ENCODE data around the gene DNA2. TPM values are rescaled to one million over a fixed set of nuclear protein-coding genes. Genes with fewer than 3 reads are reported as not detected.
A peak's percentile ranks its signal among the peaks of the same experiment; 100 is the strongest.

The DNA2 gene
- total RNA-seq, 1 experiment from 2014 or later = 43.4 TPM

DNA sequence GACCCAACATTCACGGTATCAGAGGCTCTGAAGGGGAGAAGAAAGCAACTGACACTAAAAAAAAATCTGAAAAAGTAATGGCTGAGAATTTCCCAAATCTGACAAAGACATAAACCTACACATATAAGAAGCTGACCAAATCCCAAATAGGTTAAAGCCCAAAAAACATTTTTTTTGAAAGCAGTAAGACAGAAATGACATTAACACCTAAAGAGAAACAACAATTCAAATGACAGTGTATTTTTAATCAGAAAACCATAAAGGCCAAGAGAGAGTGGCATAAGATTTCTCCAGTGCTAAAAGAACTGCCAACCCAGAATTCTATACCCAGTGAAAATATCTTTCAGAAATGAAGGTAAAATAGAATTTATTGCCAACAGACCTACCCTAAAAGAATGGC, 100.2 kb downstream of the DNA2 start:
- Mint-ChIP-seq H3K4me3 (no peak overlapping the region), H3K27ac (0 out of 7 replicates have a peak overlapping the region, but pooled peaks of 1 of the 3 experiments have one; percentile 36), H3K4me1 (no peaks in the 10 kb centered on the region), H3K27me3 (ENCODE audit: low read depth) (no peaks in the 10 kb centered on the region), H3K9me3 (peaks cover 15 to 19% of the 10 kb centered on the region in 2 experiments), H3K36me3 (ENCODE audit: insufficient read depth in 1 of 3, low read depth in 3 of 3) (peaks cover 38 to 65% (median 52%) of the 10 kb centered on the region in 3 experiments)
- no peaks in the 10 kb centered on the region for H3K23me2 ChIP-seq (ENCODE audit: insufficient read length, low read depth, low read length, poor library complexity, severe bottlenecking)
- no peaks in the 10 kb centered on the region for H3K79me2 ChIP-seq (ENCODE audit: insufficient read depth, low read length)
- H3K4me2 ChIP-seq (ENCODE audit: insufficient read depth, insufficient read length, low read length) = no peak overlapping the region
- no CpG with 5 or more reads among the region's 1 CpG for WGBS (ENCODE audit: extremely low coverage, insufficient read length, low lambda C conversion rate)
- H2BK15ac ChIP-seq (ENCODE audit: low read depth, low read length) = no peak overlapping the region
- no peak overlapping the region for H3K4ac ChIP-seq (ENCODE audit: low read depth, low read length)
- no peak for DNase-seq
- TF ChIP-seq, protein P1, sequence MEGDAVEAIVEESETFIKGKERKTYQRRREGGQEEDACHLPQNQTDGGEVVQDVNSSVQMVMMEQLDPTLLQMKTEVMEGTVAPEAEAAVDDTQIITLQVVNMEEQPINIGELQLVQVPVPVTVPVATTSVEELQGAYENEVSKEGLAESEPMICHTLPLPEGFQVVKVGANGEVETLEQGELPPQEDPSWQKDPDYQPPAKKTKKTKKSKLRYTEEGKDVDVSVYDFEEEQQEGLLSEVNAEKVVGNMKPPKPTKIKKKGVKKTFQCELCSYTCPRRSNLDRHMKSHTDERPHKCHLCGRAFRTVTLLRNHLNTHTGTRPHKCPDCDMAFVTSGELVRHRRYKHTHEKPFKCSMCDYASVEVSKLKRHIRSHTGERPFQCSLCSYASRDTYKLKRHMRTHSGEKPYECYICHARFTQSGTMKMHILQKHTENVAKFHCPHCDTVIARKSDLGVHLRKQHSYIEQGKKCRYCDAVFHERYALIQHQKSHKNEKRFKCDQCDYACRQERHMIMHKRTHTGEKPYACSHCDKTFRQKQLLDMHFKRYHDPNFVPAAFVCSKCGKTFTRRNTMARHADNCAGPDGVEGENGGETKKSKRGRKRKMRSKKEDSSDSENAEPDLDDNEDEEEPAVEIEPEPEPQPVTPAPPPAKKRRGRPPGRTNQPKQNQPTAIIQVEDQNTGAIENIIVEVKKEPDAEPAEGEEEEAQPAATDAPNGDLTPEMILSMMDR (conservative IDR thresholded peaks at IDR 0.05) = no peak
- H3K27ac ChIP-seq (ENCODE audit: insufficient read length, low read depth, low read length) = no peak overlapping the region
- no peaks in the 10 kb centered on the region for H3K4me1 ChIP-seq (ENCODE audit: insufficient read depth, low read length)
- no peak overlapping the region for H2BK5ac ChIP-seq (ENCODE audit: insufficient read length, low read length)
- H4K20me1 ChIP-seq (ENCODE audit: control insufficient read depth, insufficient read depth, insufficient read length) = no peaks in the 10 kb centered on the region
- no peak overlapping the region for H2BK20ac ChIP-seq (ENCODE audit: low read depth, low read length, poor library complexity, severe bottlenecking)
- H3K56ac ChIP-seq (ENCODE audit: insufficient read length, low read depth, low read length) = no peak overlapping the region
- H4K91ac ChIP-seq (ENCODE audit: insufficient read length, low read depth, low read length) = no peak overlapping the region
- H2AFZ ChIP-seq (ENCODE audit: low read length) = no peak overlapping the region
- no peak overlapping the region for H3K9ac ChIP-seq (ENCODE audit: extremely low read depth, insufficient read length, low read length)
- H3K23ac ChIP-seq (ENCODE audit: insufficient read length, low read depth, low read length) = no peak overlapping the region
- no peaks in the 10 kb centered on the region for H3K79me1 ChIP-seq (ENCODE audit: insufficient read depth, low read depth, low read length, poor library complexity, severe bottlenecking)
- no peak overlapping the region for H4K5ac ChIP-seq (ENCODE audit: insufficient read length, low read depth, low read length)
- H2AK5ac ChIP-seq (ENCODE audit: insufficient read length, low read length) = no peak overlapping the region
- H3K27me3 ChIP-seq (ENCODE audit: insufficient read depth, low read length) = no peaks in the 10 kb centered on the region
- H3K18ac ChIP-seq (ENCODE audit: insufficient read length, low read depth, low read length) = no peak overlapping the region
- no peak overlapping the region for H3K14ac ChIP-seq (ENCODE audit: insufficient read depth, low read length)
- no peak overlapping the region for H2BK12ac ChIP-seq (ENCODE audit: insufficient read length, low read depth, low read length)
- no peaks in the 10 kb centered on the region for H3K9me3 ChIP-seq (ENCODE audit: control insufficient read depth, low read depth, low read length)
- no peak overlapping the region for H2BK120ac ChIP-seq (ENCODE audit: low read depth, low read length, poor library complexity, severe bottlenecking)
- no peak overlapping the region for H3T11ph ChIP-seq (ENCODE audit: low read length)
- no peak overlapping the region for H4K8ac ChIP-seq (replicated peaks; ENCODE audit: insufficient read length, low read depth, low read length)

Measured in H9 (cell line).